ENCODE data around the gene RAPGEF4.

GRCh38 chr2:172770887-172771286, 35.2 kb downstream of the RAPGEF4 start:
- TF ChIP-seq CTCF (IDR thresholded peaks at IDR 0.05): no peak
- no peak for TF ChIP-seq POLR2A (IDR thresholded peaks at IDR 0.05)
- no peak for TF ChIP-seq POLR2AphosphoS5 (IDR thresholded peaks at IDR 0.05)

All from sigmoid colon (tissue), 4 donors.